PC-9 (cell line): ENCODE data around the gene CCNY.

Experiments
- EZH2 ChIP-seq: fragments of 200-600 bp; sonication (generic); IDR thresholded peaks from 2 replicates; pipeline ENCODE4 v1.8.0; 2017; ENCODE audit warnings: antibody characterized with exemption, low read depth
- TF ChIP-seq, protein P1 (sequence below): fragments of 200-600 bp; sonication (generic); conservative IDR thresholded peaks from 2 replicates; pipeline ENCODE4 v1.6.1; 2017; ENCODE audit warnings: mixed run types, antibody characterized with exemption, mild to moderate bottlenecking, moderate library complexity

DNA sequence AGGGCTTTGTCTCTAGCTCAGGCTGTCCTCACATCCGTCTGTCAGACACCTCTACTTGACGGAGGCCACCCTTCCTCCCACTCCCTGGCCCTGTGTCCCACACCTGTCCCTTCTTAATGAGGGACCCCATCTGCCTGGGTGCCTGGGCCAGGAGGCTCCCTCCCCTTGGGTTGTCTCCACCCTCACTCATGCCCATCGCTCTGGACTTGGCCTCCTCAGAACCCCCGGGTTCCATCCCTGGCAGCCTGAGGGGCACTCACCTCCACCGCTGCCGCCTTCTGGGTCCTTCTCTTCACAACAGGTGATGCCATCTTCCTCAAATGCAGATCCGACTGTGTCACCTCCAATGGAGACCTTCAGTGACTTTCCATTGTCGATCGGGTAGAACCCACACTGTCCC lies 248.6 kb downstream of the CCNY start:
- TF ChIP-seq, protein P1, sequence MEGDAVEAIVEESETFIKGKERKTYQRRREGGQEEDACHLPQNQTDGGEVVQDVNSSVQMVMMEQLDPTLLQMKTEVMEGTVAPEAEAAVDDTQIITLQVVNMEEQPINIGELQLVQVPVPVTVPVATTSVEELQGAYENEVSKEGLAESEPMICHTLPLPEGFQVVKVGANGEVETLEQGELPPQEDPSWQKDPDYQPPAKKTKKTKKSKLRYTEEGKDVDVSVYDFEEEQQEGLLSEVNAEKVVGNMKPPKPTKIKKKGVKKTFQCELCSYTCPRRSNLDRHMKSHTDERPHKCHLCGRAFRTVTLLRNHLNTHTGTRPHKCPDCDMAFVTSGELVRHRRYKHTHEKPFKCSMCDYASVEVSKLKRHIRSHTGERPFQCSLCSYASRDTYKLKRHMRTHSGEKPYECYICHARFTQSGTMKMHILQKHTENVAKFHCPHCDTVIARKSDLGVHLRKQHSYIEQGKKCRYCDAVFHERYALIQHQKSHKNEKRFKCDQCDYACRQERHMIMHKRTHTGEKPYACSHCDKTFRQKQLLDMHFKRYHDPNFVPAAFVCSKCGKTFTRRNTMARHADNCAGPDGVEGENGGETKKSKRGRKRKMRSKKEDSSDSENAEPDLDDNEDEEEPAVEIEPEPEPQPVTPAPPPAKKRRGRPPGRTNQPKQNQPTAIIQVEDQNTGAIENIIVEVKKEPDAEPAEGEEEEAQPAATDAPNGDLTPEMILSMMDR = no peak
- TF ChIP-seq EZH2 = no peak
